ENCODE results near the gene PTPRT. TPM values are rescaled to one million over a fixed set of nuclear protein-coding genes. Genes with fewer than 3 reads are reported as not detected.

Gene PTPRT
- total RNA-seq, 1 experiment from 2014 or later = not detected

DNA sequence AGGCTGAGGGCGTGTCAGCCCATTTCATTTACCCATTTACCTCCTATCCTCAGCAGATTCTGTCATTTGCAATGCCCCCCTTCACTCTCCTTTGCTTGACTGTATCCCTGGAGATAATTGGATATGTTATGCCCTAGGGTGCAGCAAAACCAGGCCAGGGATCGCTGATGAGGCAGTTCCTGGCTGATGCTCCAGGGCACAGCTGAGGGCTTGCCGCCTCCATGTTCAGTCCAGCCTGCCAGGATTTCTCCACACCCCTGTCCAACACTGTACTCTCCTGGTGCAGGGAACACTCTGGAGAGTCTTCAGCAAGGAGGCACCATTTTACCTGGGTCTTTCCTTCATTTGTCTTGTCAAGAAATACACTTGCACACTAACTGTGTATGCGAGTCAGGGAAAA is 1039.5 kb downstream of the PTPRT start:
- ChIA-PET RAD21 (ENCODE audit: low non-redundant PET in 1 of 2, low total read pairs in 2 of 2, uncharacterized antibody in 2 of 2, unreplicated experiment in 2 of 2) (no interaction called here), POLR2A (no interaction called here), CTCF (no interaction called here)
- peaks cover 15 to 19% of the 10 kb centered on the region in 2 experiments; a peak in 2 of 4 replicates for H3K9me3 ChIP-seq (ENCODE audit: control insufficient read depth in 1 of 2, insufficient read depth in 1 of 2, low read depth in 1 of 2, low read length in 2 of 2)
- no peak overlapping the region for H3K27ac ChIP-seq (ENCODE audit: low read depth, low read length)
- TF ChIP-seq JUND (IDR thresholded peaks at IDR 0.05) (no peak), CEBPB (IDR thresholded peaks at IDR 0.05; ENCODE audit: low read depth) (no peak), POLR2A (IDR thresholded peaks at IDR 0.05; ENCODE audit: borderline replicate concordance, extremely low read depth, insufficient read depth, insufficient read length) (no peak), SIN3A (IDR thresholded peaks at IDR 0.05; ENCODE audit: low read depth) (no peak), ZFX (IDR thresholded peaks at IDR 0.05) (no peak), CTCF (IDR thresholded peaks at IDR 0.05 in 2 of 3, conservative IDR thresholded peaks at IDR 0.05 in 1 of 3; ENCODE audit: borderline replicate concordance in 1 of 3, insufficient read depth in 1 of 3, low read depth in 2 of 3, low read length in 2 of 3) (no peak), SP1 (IDR thresholded peaks at IDR 0.05; ENCODE audit: low read depth) (no peak)
- TF ChIP-seq, protein P1, sequence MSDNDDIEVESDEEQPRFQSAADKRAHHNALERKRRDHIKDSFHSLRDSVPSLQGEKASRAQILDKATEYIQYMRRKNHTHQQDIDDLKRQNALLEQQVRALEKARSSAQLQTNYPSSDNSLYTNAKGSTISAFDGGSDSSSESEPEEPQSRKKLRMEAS (IDR thresholded peaks at IDR 0.05) = no peak
- no peaks in the 10 kb centered on the region for H3K36me3 ChIP-seq (ENCODE audit: control insufficient read depth in 1 of 2, insufficient read depth in 2 of 2, low read length in 2 of 2)
- no peak overlapping the region for H3K4me2 ChIP-seq (ENCODE audit: low read length)
- no peak for DNase-seq (ENCODE audit: low read depth, low spot score)
- H3K9ac ChIP-seq (ENCODE audit: low read length) = no peak overlapping the region
- no peak for ATAC-seq
- H3K4me1 ChIP-seq (ENCODE audit: control insufficient read depth in 1 of 2, insufficient read depth in 2 of 2, low read length in 2 of 2) = no peaks in the 10 kb centered on the region
- H4K20me1 ChIP-seq (ENCODE audit: insufficient read depth) = no peaks in the 10 kb centered on the region
- no peak overlapping the region for H3K4me3 ChIP-seq (replicated peaks in 1 of 2; ENCODE audit: low read depth in 1 of 2, low read length in 2 of 2)
- H3K27me3 ChIP-seq (ENCODE audit: insufficient read depth, low read length) = no peaks in the 10 kb centered on the region
- no peaks in the 10 kb centered on the region for H3K9me2 ChIP-seq (ENCODE audit: insufficient read depth)
- intact Hi-C loops (cut with micrococcal nuclease) = no loop called here
- H2AFZ ChIP-seq (ENCODE audit: low read depth, low read length, poor library complexity, severe bottlenecking) = no peak overlapping the region
- no TSS peak for BruUV-seq (replicated peaks)
- no peaks in the 10 kb centered on the region for H3K79me2 ChIP-seq (ENCODE audit: insufficient read depth, low read length)

GRCh38 chr20:42138729-42139128 is 1051.0 kb downstream of the PTPRT start:
- H3K9ac ChIP-seq (ENCODE audit: low read length) = no peak overlapping the region
- H3K36me3 ChIP-seq (ENCODE audit: control insufficient read depth in 1 of 2, insufficient read depth in 2 of 2, low read length in 2 of 2) = no peaks in the 10 kb centered on the region
- TF ChIP-seq ZFX (IDR thresholded peaks at IDR 0.05) (no peak), POLR2A (IDR thresholded peaks at IDR 0.05; ENCODE audit: borderline replicate concordance, extremely low read depth, insufficient read depth, insufficient read length) (no peak), ZNF274 (IDR thresholded peaks at IDR 0.05; ENCODE audit: low read depth, low read length) (no peak), EGR1 (IDR thresholded peaks at IDR 0.05; ENCODE audit: low read depth) (no peak), CTCF (IDR thresholded peaks at IDR 0.05 in 2 of 3, conservative IDR thresholded peaks at IDR 0.05 in 1 of 3; ENCODE audit: borderline replicate concordance in 1 of 3, insufficient read depth in 1 of 3, low read depth in 2 of 3, low read length in 2 of 3) (no peak), ATF3 (IDR thresholded peaks at IDR 0.05) (no peak), YY1 (IDR thresholded peaks at IDR 0.05; ENCODE audit: extremely low read depth, insufficient replicate concordance, low read depth, low read length) (no peak), TCF7L2 (IDR thresholded peaks at IDR 0.05; ENCODE audit: borderline replicate concordance, extremely low read depth, insufficient read depth, insufficient read length) (no peak), CBX3 (IDR thresholded peaks at IDR 0.05; ENCODE audit: low read depth) (no peak)
- TF ChIP-seq, protein P1 (IDR thresholded peaks at IDR 0.05) = no peak
- no peak overlapping the region for H3K4me3 ChIP-seq (replicated peaks in 1 of 2; ENCODE audit: low read depth in 1 of 2, low read length in 2 of 2)
- ATAC-seq (no peak), DNase-seq (ENCODE audit: low read depth, low spot score) (no peak)
- H3K79me2 ChIP-seq (ENCODE audit: insufficient read depth, low read length) = no peaks in the 10 kb centered on the region
- no peaks in the 10 kb centered on the region for H3K4me1 ChIP-seq (ENCODE audit: control insufficient read depth in 1 of 2, insufficient read depth in 2 of 2, low read length in 2 of 2)
- H2AFZ ChIP-seq (ENCODE audit: low read depth, low read length, poor library complexity, severe bottlenecking) = no peak overlapping the region
- no peaks in the 10 kb centered on the region for H4K20me1 ChIP-seq (ENCODE audit: insufficient read depth)
- no peaks in the 10 kb centered on the region for H3K9me2 ChIP-seq (ENCODE audit: insufficient read depth)
- H3K9me3 ChIP-seq (ENCODE audit: control insufficient read depth in 1 of 2, insufficient read depth in 1 of 2, low read depth in 1 of 2, low read length in 2 of 2) = peaks cover 8 to 24% of the 10 kb centered on the region in 2 experiments; a peak in 2 of 4 replicates
- ChIA-PET POLR2A (no interaction called here), RAD21 (ENCODE audit: low non-redundant PET in 1 of 2, low total read pairs in 2 of 2, uncharacterized antibody in 2 of 2, unreplicated experiment in 2 of 2) (no interaction called here), CTCF (no interaction called here)
- H3K4me2 ChIP-seq (ENCODE audit: low read length) = no peak overlapping the region
- intact Hi-C loops (cut with micrococcal nuclease) = no loop called here
- H3K27ac ChIP-seq (ENCODE audit: low read depth, low read length) = no peak overlapping the region
- no peaks in the 10 kb centered on the region for H3K27me3 ChIP-seq (ENCODE audit: insufficient read depth, low read length)
- BruUV-seq (replicated peaks) = no TSS peak

Data from HCT116 (cell line).